RWPE2 (cell line): ENCODE data around the gene LYRM7.
A peak's percentile ranks its signal among the peaks of the same experiment; 100 is the strongest.

Source experiments
- ATAC-seq: fragments of 200-7000 bp; cut with Tn5 transposase; 3 replicates; pipeline ENCODE4 v1.9.1; 2021; ENCODE audit warnings: low read depth
- DNase-seq: peaks from one replicate; pipeline ENCODE4 v3.0.0-alpha.2; 2020; ENCODE audit warnings: low spot score
- H3K27ac ChIP-seq: fragments of 450-650 bp; 2 replicates; pipeline ENCODE4 v1.5.1; 2017; ENCODE audit warnings: mild to moderate bottlenecking; ENCODE audit not compliant: poor library complexity, severe bottlenecking
- H3K27me3 ChIP-seq: fragments of 250-450 bp; sonication (Bioruptor Pico); 2 replicates; pipeline ENCODE4 v1.5.1; 2021; ENCODE audit warnings: mild to moderate bottlenecking, moderate library complexity; ENCODE audit not compliant: insufficient read depth, poor library complexity, severe bottlenecking
- H3K36me3 ChIP-seq: fragments of 250-450 bp; sonication (Bioruptor Pico); 2 replicates; pipeline ENCODE4 v1.5.1; 2020; ENCODE audit warnings: low read depth, mild to moderate bottlenecking, moderate library complexity
- H3K4me1 ChIP-seq: fragments of 250-450 bp; sonication (Bioruptor Pico); 2 replicates; pipeline ENCODE4 v1.5.1; 2021; ENCODE audit warnings: mild to moderate bottlenecking, moderate library complexity; ENCODE audit not compliant: insufficient read depth, poor library complexity, severe bottlenecking
- H3K4me3 ChIP-seq: fragments of 250-450 bp; sonication (Bioruptor Pico); 2 replicates; pipeline ENCODE4 v1.5.1; 2021; ENCODE audit warnings: mild to moderate bottlenecking, moderate library complexity; ENCODE audit not compliant: severe bottlenecking
- H3K9me3 ChIP-seq: fragments of 250-450 bp; sonication (Bioruptor Pico); 2 replicates; pipeline ENCODE4 v1.5.1; 2021; ENCODE audit warnings: mild to moderate bottlenecking, moderate library complexity; ENCODE audit not compliant: severe bottlenecking
- CTCF ChIP-seq: fragments of 450-650 bp; IDR thresholded peaks from one replicate; pipeline ENCODE4 v1.5.1; 2017; ENCODE audit warnings: mild to moderate bottlenecking, moderate library complexity; ENCODE audit not compliant: poor library complexity, severe bottlenecking

The LYRM7 gene

GRCh38 chr5:131171276-131171810, 599 bp downstream of the LYRM7 start:
- Histone ChIP-seq H3K27me3 (no peaks in the 10 kb centered on the region), H3K4me1 (peaks cover 3% of the 10 kb centered on the region), H3K36me3 (no peaks in the 10 kb centered on the region), H3K4me3 (peak overlapping the region; percentile 50), H3K9me3 (no peaks in the 10 kb centered on the region), H3K27ac (peak overlapping the region; percentile 22)
- no peak for TF ChIP-seq CTCF
- DNase-seq: no peak
- peak; percentile 19; the same call in 2 of the 3 replicates for ATAC-seq

GRCh38 chr5:131180407-131180806, 9.7 kb downstream of the LYRM7 start:
- DNase-seq (no peak), ATAC-seq (no peak)
- Histone ChIP-seq H3K4me3 (no peak overlapping the region), H3K9me3 (no peaks in the 10 kb centered on the region), H3K27me3 (no peaks in the 10 kb centered on the region), H3K36me3 (peaks cover 24% of the 10 kb centered on the region), H3K27ac (no peak overlapping the region), H3K4me1 (no peaks in the 10 kb centered on the region)
- TF ChIP-seq CTCF: no peak

- no peak for ATAC-seq
- TF ChIP-seq CTCF: no peak
- no peak overlapping the region for H3K4me3 ChIP-seq
- DNase-seq: no peak
- peaks cover 10% of the 10 kb centered on the region for H3K4me1 ChIP-seq
- no peaks in the 10 kb centered on the region for H3K27me3 ChIP-seq
- H3K27ac ChIP-seq: no peak overlapping the region
- peaks cover 34% of the 10 kb centered on the region for H3K36me3 ChIP-seq
- no peaks in the 10 kb centered on the region for H3K9me3 ChIP-seq
Measured at GRCh38 chr5:131182839-131183238, 12.1 kb downstream of the LYRM7 start.

- TF ChIP-seq CTCF: no peak
- no peaks in the 10 kb centered on the region for H3K9me3 ChIP-seq
- peaks cover 34% of the 10 kb centered on the region for H3K36me3 ChIP-seq
- ATAC-seq (no peak), DNase-seq (no peak)
- no peak overlapping the region for H3K27ac ChIP-seq
- no peak overlapping the region for H3K4me3 ChIP-seq
- H3K27me3 ChIP-seq: no peaks in the 10 kb centered on the region
- peaks cover 10% of the 10 kb centered on the region for H3K4me1 ChIP-seq
Measured at GRCh38 chr5:131185523-131186104, 14.9 kb downstream of the LYRM7 start.

GRCh38 chr5:131186561-131187256, 16.0 kb downstream of the LYRM7 start:
- DNase-seq: no peak
- H3K4me3 ChIP-seq: no peak overlapping the region
- H3K9me3 ChIP-seq: no peaks in the 10 kb centered on the region
- no peaks in the 10 kb centered on the region for H3K27me3 ChIP-seq
- H3K27ac ChIP-seq: no peak overlapping the region
- no peak for TF ChIP-seq CTCF
- peaks cover 41% of the 10 kb centered on the region for H3K36me3 ChIP-seq
- peak; percentile 79 for ATAC-seq
- H3K4me1 ChIP-seq: peaks cover 10% of the 10 kb centered on the region
